ENCODE results near the gene CARD11.

DNA sequence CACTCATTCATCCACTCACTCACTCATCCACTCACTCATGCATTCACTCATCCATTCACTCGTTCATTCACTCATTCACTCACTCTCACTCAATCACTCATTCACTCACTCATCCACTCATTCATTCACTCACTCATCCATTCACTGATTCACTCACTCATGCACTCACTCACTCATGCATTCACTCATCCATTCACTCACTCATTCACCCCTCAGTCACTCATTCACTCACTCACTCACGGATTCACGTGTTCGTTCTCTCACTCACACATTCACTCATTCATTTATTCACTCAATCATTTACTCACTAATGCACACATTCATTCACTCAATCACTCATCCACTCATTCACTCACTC lies 73.4 kb downstream of the CARD11 start:
- TF ChIP-seq POLR2AphosphoS5 (IDR thresholded peaks at IDR 0.05; ENCODE audit: low read depth, low read length) (no peak), SIN3A (IDR thresholded peaks at IDR 0.05; ENCODE audit: borderline replicate concordance, insufficient read depth, low read length) (no peak), TAF1 (IDR thresholded peaks at IDR 0.05; ENCODE audit: borderline replicate concordance, insufficient read depth, low read length) (no peak), FOXP2 (optimal IDR thresholded peaks at IDR 0.05; ENCODE audit: borderline replicate concordance, extremely low read depth, extremely low read length, insufficient read depth) (no peak)
- TF ChIP-seq, protein P1, sequence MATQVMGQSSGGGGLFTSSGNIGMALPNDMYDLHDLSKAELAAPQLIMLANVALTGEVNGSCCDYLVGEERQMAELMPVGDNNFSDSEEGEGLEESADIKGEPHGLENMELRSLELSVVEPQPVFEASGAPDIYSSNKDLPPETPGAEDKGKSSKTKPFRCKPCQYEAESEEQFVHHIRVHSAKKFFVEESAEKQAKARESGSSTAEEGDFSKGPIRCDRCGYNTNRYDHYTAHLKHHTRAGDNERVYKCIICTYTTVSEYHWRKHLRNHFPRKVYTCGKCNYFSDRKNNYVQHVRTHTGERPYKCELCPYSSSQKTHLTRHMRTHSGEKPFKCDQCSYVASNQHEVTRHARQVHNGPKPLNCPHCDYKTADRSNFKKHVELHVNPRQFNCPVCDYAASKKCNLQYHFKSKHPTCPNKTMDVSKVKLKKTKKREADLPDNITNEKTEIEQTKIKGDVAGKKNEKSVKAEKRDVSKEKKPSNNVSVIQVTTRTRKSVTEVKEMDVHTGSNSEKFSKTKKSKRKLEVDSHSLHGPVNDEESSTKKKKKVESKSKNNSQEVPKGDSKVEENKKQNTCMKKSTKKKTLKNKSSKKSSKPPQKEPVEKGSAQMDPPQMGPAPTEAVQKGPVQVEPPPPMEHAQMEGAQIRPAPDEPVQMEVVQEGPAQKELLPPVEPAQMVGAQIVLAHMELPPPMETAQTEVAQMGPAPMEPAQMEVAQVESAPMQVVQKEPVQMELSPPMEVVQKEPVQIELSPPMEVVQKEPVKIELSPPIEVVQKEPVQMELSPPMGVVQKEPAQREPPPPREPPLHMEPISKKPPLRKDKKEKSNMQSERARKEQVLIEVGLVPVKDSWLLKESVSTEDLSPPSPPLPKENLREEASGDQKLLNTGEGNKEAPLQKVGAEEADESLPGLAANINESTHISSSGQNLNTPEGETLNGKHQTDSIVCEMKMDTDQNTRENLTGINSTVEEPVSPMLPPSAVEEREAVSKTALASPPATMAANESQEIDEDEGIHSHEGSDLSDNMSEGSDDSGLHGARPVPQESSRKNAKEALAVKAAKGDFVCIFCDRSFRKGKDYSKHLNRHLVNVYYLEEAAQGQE (IDR thresholded peaks at IDR 0.05; ENCODE audit: insufficient read depth in 1 of 2, low read depth in 2 of 2, low read length in 2 of 2) = no peak

Measured in PFSK-1 (cell line).